ENCODE measurements around the gene TMEM191C.

DNA sequence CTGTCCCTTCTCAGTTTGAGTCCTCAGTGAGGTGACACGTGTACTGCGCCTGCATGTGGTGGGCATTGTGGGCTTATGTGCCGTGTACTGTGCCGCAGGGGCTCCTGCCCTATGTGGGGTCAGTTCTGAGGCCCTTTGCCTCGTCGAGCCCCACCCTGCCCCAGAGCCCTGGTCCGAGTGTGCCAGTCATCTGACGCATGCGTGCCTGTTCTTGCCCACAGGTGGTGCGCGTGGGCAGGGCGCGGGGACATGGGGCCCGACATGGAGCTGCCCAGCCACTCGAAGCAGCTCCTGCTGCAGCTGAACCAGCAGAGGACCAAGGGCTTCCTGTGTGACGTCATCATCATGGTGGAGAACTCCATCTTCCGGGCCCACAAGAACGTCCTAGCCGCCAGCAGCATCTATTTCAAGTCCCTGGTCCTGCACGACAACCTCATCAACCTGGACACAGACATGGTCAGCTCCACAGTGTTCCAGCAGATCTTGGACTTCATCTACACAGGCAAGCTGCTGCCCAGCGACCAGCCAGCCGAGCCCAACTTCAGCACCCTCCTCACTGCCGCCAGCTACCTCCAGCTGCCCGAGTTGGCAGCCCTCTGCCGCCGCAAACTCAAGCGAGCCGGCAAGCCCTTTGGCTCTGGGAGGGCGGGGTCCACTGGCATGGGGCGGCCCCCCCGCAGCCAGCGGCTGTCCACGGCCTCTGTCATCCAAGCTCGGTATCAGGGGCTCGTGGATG is 22.3 kb upstream of the TMEM191C start:
- TF ChIP-seq, protein P1, sequence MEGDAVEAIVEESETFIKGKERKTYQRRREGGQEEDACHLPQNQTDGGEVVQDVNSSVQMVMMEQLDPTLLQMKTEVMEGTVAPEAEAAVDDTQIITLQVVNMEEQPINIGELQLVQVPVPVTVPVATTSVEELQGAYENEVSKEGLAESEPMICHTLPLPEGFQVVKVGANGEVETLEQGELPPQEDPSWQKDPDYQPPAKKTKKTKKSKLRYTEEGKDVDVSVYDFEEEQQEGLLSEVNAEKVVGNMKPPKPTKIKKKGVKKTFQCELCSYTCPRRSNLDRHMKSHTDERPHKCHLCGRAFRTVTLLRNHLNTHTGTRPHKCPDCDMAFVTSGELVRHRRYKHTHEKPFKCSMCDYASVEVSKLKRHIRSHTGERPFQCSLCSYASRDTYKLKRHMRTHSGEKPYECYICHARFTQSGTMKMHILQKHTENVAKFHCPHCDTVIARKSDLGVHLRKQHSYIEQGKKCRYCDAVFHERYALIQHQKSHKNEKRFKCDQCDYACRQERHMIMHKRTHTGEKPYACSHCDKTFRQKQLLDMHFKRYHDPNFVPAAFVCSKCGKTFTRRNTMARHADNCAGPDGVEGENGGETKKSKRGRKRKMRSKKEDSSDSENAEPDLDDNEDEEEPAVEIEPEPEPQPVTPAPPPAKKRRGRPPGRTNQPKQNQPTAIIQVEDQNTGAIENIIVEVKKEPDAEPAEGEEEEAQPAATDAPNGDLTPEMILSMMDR (IDR thresholded peaks at IDR 0.05) = no peak
- TF ChIP-seq POLR2A (IDR thresholded peaks at IDR 0.05) = no peak
